ENCODE results near the gene FAM20A. TPM values are rescaled to one million over a fixed set of nuclear protein-coding genes. Genes with fewer than 3 reads are reported as not detected.
A peak's percentile ranks its signal among the peaks of the same experiment; 100 is the strongest.

FAM20A gene
- total and polyA plus RNA-seq, 4 donors, result 14.9 to 72.0 (median 58.6) TPM

GRCh38 chr17:68539548-68540467 lies 61.4 kb downstream of the FAM20A start:
- TF ChIP-seq FOXA1 (IDR thresholded peaks at IDR 0.05) (peak; percentile 39), REST (IDR thresholded peaks at IDR 0.05) (no peak), ATF3 (IDR thresholded peaks at IDR 0.05) (no peak), SP1 (IDR thresholded peaks at IDR 0.05) (peak; percentile 40), RAD21 (IDR thresholded peaks at IDR 0.05) (peak; percentile 69 to 79), TAF1 (conservative IDR thresholded peaks at IDR 0.05) (no peak), CTCF (IDR thresholded peaks at IDR 0.05; ENCODE audit: low read depth, low read length, missing input control) (peak; percentile 34), NR2F2 (IDR thresholded peaks at IDR 0.05) (no peak), HNF4G (IDR thresholded peaks at IDR 0.05) (no peak), FOXA2 (IDR thresholded peaks at IDR 0.05) (peak; percentile 57), EGR1 (IDR thresholded peaks at IDR 0.05; ENCODE audit: low read depth in 2 of 2) (no peak), ZBTB33 (IDR thresholded peaks at IDR 0.05) (no peak), YY1 (IDR thresholded peaks at IDR 0.05) (peak; percentile 9), JUND (IDR thresholded peaks at IDR 0.05) (no peak), HNF4A (conservative IDR thresholded peaks at IDR 0.05) (peak; percentile 41 to 46), GABPA (IDR thresholded peaks at IDR 0.05 in 1 of 2, conservative IDR thresholded peaks at IDR 0.05 in 1 of 2) (no peak), MAX (IDR thresholded peaks at IDR 0.05) (no peak), RXRA (IDR thresholded peaks at IDR 0.05) (peak; percentile 50 to 80)
- peaks cover 4 to 66% (median 51%) of the 10 kb centered on the region in 4 donors for H3K36me3 ChIP-seq (ENCODE audit: control insufficient read depth in 4 of 4, insufficient read depth in 3 of 4, low read depth in 1 of 4, low read length in 3 of 4)
- H3K27me3 ChIP-seq (ENCODE audit: control insufficient read depth in 4 of 4, insufficient read depth in 4 of 4, low read length in 3 of 4), result no peaks in the 10 kb centered on the region
- WGBS, result 43% methylated on average over 20 of the region's 20 CpGs
- peak overlapping the region; percentile 73 to 94 for H3K27ac ChIP-seq (ENCODE audit: low read depth in 1 of 2, low read length in 2 of 2)
- H3K9ac ChIP-seq (ENCODE audit: low read depth in 1 of 2, low read length in 2 of 2), result peak overlapping the region in 1 of 2 donors; percentile 12
- no peak for DNase-seq (ENCODE audit: low spot score)
- H3K4me1 ChIP-seq (ENCODE audit: control insufficient read depth in 4 of 4, insufficient read depth in 4 of 4, low read length in 3 of 4), result peaks cover 0 to 41% (median 25%) of the 10 kb centered on the region in 4 donors
- no peaks in the 10 kb centered on the region for H3K9me3 ChIP-seq (ENCODE audit: control insufficient read depth in 4 of 4, low read length in 3 of 4)
- no peak overlapping the region for H3K4me3 ChIP-seq (ENCODE audit: low read depth in 1 of 3, low read length in 3 of 3)
